ENCODE results near the gene ADCK1. TPM values are rescaled to one million over a fixed set of nuclear protein-coding genes. Genes with fewer than 3 reads are reported as not detected.

ADCK1 gene
- total RNA-seq, 1 donor from 2014 or later: 5.6 TPM

- H3K9me3 Mint-ChIP-seq (ENCODE audit: unreplicated experiment): peaks cover 2% of the 10 kb centered on the region
- no peak overlapping the region for H3K27ac Mint-ChIP-seq (ENCODE audit: unreplicated experiment)
- no peak overlapping the region for H3K4me3 Mint-ChIP-seq (ENCODE audit: unreplicated experiment)
- TF ChIP-seq CTCF (IDR thresholded peaks at IDR 0.05; ENCODE audit: partially characterized antibody, unreplicated experiment): no peak
- H3K4me1 Mint-ChIP-seq (ENCODE audit: low read depth, unreplicated experiment): no peaks in the 10 kb centered on the region
- H3K27me3 Mint-ChIP-seq (ENCODE audit: unreplicated experiment): no peaks in the 10 kb centered on the region
- peaks cover 4% of the 10 kb centered on the region for H3K36me3 Mint-ChIP-seq (ENCODE audit: unreplicated experiment)
- no peak for DNase-seq
Observed at GRCh38 chr14:77853919-77854318, 54.0 kb downstream of the ADCK1 start.

- no peak overlapping the region for H3K27ac Mint-ChIP-seq (ENCODE audit: unreplicated experiment)
- no peaks in the 10 kb centered on the region for H3K4me1 Mint-ChIP-seq (ENCODE audit: low read depth, unreplicated experiment)
- TF ChIP-seq CTCF (IDR thresholded peaks at IDR 0.05; ENCODE audit: partially characterized antibody, unreplicated experiment): no peak
- H3K4me3 Mint-ChIP-seq (ENCODE audit: unreplicated experiment): no peak overlapping the region
- H3K9me3 Mint-ChIP-seq (ENCODE audit: unreplicated experiment): peaks cover 5% of the 10 kb centered on the region
- H3K27me3 Mint-ChIP-seq (ENCODE audit: unreplicated experiment): no peaks in the 10 kb centered on the region
- peaks cover 4% of the 10 kb centered on the region for H3K36me3 Mint-ChIP-seq (ENCODE audit: unreplicated experiment)
- no peak for DNase-seq
Observed at GRCh38 chr14:77856941-77857340, 57.0 kb downstream of the ADCK1 start.

- no peak overlapping the region for H3K4me3 Mint-ChIP-seq (ENCODE audit: unreplicated experiment)
- no peak overlapping the region for H3K27ac Mint-ChIP-seq (ENCODE audit: unreplicated experiment)
- TF ChIP-seq CTCF (IDR thresholded peaks at IDR 0.05; ENCODE audit: partially characterized antibody, unreplicated experiment): no peak
- peaks cover 13% of the 10 kb centered on the region for H3K36me3 Mint-ChIP-seq (ENCODE audit: unreplicated experiment)
- DNase-seq: no peak
- H3K9me3 Mint-ChIP-seq (ENCODE audit: unreplicated experiment): peaks cover 6% of the 10 kb centered on the region
- no peaks in the 10 kb centered on the region for H3K27me3 Mint-ChIP-seq (ENCODE audit: unreplicated experiment)
- peaks cover 2% of the 10 kb centered on the region for H3K4me1 Mint-ChIP-seq (ENCODE audit: low read depth, unreplicated experiment)
Observed at GRCh38 chr14:77859934-77860570, 60.1 kb downstream of the ADCK1 start.

- Mint-ChIP-seq H3K4me3 (ENCODE audit: unreplicated experiment) (no peak overlapping the region), H3K27me3 (ENCODE audit: unreplicated experiment) (no peaks in the 10 kb centered on the region), H3K27ac (ENCODE audit: unreplicated experiment) (no peak overlapping the region), H3K36me3 (ENCODE audit: unreplicated experiment) (peaks cover 13% of the 10 kb centered on the region), H3K9me3 (ENCODE audit: unreplicated experiment) (peaks cover 6% of the 10 kb centered on the region), H3K4me1 (ENCODE audit: low read depth, unreplicated experiment) (peaks cover 2% of the 10 kb centered on the region)
- DNase-seq: no peak
- TF ChIP-seq CTCF (IDR thresholded peaks at IDR 0.05; ENCODE audit: partially characterized antibody, unreplicated experiment): no peak
Observed at GRCh38 chr14:77861201-77861600, 61.3 kb downstream of the ADCK1 start.

- Mint-ChIP-seq H3K27me3 (ENCODE audit: unreplicated experiment) (no peaks in the 10 kb centered on the region), H3K4me3 (ENCODE audit: unreplicated experiment) (no peak overlapping the region), H3K27ac (ENCODE audit: unreplicated experiment) (no peak overlapping the region), H3K9me3 (ENCODE audit: unreplicated experiment) (peaks cover 6% of the 10 kb centered on the region), H3K36me3 (ENCODE audit: unreplicated experiment) (peaks cover 13% of the 10 kb centered on the region), H3K4me1 (ENCODE audit: low read depth, unreplicated experiment) (peaks cover 2% of the 10 kb centered on the region)
- TF ChIP-seq CTCF (IDR thresholded peaks at IDR 0.05; ENCODE audit: partially characterized antibody, unreplicated experiment): peak; percentile 99
- DNase-seq: peak; percentile 94
Observed at GRCh38 chr14:77862154-77862786, 62.4 kb downstream of the ADCK1 start.

Data from glutamatergic neuron (in vitro differentiated cells).